GM12892 (cell line): ENCODE results near the gene COG5.

Experiments used
- POLR2A ChIP-seq: IDR thresholded peaks from 2 replicates; pipeline ENCODE4 v1.6.1; 2011; ENCODE audit warnings: low read depth, low read length, control low read depth
- POLR2AphosphoS5 ChIP-seq: IDR thresholded peaks from 2 replicates; pipeline ENCODE4 v1.6.1; 2011; ENCODE audit warnings: low read depth, low read length, control low read depth

DNA sequence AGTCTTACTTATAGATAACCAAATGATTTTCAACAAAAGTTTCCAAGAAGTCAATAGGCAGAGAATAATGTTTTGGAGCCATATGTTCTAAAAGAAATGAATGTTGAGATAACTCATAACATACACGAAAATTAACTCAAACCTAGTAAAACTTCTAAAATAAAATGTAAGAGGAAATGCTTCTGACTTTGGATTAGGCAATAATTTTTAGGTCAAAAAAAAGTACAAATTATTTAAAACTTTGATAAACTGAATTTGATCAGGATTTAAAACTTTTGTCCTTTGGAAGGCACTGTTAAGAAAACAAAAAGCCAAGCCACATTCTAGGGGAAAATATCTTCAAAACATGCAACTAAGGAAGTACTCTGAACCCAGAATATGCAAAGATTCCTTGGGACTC lies 242.1 kb downstream of the COG5 start:
- TF ChIP-seq POLR2AphosphoS5 (no peak), POLR2A (no peak)
